HG03108 (cell line): ENCODE results near the gene PLA2G4A.

Experiments
- ATAC-seq: cut with Tn5 transposase; IDR thresholded peaks from one replicate; pipeline ENCODE4 v1.9.1; 2021; ENCODE audit warnings: moderate library complexity; ENCODE audit not compliant: unreplicated experiment

The PLA2G4A gene

DNA sequence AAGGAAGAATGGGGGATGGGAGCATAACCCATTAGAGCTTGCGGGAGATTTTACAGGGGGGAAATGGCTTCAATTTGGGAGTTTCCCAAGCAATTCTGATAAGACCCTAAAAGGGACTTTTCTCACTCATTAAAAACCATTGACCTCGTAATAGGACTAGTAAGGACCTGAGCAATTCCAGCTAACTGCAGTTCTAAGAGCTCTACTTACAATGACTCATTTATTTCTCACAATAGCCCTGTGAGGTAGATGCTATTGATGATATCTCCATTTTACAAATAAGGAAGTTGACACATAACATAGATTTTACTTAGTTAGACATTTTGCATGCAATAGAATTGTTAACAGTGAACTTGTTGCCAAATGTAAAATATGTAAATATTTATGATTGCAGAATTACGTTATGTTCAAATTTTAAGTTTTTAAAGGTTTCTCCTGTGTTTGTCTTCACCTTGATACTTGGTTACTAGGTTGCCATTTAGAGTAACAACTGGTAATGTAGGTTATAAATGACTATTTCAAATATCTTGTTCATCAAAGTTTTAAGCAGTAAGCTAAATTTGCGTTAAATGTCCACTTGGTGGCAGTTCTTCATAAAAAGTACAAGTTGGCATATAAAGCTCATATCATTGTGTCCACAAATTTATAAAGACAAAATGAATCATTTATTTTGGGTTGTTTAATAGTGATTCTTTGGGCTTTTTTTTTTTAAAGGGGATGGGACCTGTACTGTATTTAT is 182.0 kb downstream of the PLA2G4A start:
- ATAC-seq = no peak

DNA sequence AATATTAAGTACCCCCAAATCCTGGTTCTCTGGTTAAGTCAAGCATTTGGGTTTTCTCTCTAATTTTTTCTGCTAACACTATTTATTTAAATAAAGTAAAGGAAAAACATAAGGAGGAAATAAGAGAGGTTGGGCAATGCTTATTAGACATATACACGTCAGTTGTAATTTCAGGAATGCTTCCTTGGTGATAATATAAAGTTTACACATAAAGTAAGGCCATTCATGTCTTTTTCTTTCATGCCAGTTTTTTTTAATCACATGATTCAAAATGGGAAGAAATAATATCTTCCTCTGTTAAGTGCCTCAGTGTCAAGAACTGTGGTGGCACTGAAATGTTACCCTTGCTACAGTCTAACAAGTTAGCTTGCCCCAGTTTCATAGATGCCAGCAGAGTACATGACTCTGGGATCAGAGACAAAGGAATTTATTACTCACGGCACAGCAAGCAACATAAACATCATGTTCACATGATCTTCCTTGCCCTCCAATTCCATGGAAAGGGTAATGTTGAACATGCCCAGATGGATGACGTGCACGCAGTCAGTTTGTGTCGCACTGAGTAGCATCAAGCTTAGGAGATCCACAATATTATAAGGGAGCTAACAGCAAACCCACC is 184.9 kb downstream of the PLA2G4A start:
- no peak for ATAC-seq

DNA sequence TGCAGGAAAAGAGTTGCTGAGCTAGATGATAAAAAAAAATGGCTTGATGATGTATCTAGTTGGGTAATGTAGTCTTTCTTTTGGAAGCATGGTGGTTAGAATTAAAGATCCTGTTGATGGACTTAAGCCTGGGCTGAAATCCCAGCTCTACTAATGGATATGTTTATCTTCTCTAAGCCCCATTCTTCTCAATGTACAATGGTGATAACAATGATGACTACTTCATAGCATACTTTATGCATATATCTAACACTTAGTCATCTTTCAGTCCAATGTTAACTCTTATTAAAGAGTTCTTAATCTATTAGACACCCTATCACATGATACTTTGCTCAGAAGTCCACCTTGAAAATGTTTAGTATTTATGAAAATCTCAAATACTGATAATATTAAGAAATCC is 189.5 kb downstream of the PLA2G4A start:
- no peak for ATAC-seq

DNA sequence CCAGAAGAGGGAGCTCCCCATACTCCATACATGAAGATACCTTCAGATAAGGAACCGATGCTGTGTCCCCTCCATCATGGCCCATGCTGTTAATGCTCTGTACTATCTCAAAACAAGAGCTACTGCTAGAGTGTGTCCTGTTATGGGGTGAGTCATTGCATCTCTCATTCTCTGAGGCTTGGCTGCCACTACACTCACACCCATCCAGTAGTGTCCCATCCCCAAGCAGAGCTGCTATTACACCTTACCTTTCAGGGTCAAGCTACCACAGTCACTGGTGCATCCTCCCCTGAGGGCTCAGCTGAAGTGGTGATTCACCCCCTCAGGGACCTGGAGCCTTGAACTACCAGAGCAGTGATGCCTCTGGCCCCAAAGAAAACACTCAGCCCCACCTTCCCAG is 198.5 kb downstream of the PLA2G4A start:
- ATAC-seq = no peak

DNA sequence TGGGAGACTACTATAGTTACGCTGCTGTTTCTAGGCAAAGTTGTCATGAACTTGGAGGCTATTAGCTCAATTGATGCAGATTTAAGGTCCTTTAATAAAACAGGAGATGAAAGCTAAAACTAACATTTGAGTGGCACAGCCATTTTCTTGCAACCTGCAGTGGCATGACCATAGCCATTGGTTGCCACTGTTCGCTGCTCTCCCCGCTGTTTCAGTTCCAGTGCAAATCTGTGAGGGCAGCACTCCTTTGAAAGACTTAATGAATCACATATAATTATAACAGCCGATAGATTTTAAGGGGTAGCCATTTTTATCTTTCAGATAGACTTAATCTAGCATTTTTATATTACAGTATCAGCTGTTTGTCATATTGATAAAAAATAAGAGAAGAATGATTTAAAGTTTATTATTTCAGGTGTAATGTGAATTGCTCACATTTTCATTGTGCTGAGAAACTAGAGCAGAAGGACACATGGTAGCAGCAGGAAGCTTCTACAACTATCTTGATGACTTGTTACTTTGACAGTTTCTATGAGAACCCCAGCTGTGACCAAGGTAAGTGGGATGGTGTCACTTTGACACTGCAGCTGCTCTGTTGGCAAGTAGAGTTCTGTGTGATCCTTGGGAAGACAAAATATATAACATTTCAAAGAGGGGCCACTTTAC is 203.7 kb downstream of the PLA2G4A start:
- no peak for ATAC-seq

- ATAC-seq = no peak
These were observed 204.4 kb downstream of the PLA2G4A start for GRCh38 chr1:187032982-187033692.

DNA sequence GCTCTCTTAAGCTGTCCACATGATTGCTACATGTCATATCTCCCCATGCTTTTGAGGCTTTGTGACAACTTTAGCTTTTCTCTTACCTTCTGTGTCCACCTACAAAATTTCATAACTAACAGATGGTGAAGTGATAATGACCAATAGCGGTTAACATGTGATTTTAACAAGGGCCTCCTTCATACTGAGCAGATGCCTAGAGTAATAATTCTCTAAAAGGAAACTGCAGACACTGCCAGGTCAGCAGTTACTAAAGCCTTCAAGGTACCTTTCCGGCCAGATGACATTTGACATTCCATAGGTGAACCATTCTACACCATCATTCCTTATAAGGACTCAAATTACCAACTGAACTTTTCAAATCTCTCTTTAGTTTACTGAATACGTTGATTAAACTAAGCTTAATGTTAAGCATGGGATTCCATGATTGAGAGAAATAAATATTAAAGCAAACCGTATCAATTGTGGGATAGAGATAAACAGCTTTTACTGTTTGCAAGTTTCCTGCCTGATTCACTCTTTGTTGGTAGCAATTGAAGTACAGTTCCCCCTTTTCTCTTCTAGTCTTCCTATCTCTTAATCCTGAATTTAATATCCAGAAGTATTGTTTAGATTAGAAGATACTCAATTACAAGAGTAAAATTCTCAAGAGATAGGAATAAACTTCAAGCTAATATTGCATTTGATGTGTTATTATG is 205.1 kb downstream of the PLA2G4A start:
- no peak for ATAC-seq

DNA sequence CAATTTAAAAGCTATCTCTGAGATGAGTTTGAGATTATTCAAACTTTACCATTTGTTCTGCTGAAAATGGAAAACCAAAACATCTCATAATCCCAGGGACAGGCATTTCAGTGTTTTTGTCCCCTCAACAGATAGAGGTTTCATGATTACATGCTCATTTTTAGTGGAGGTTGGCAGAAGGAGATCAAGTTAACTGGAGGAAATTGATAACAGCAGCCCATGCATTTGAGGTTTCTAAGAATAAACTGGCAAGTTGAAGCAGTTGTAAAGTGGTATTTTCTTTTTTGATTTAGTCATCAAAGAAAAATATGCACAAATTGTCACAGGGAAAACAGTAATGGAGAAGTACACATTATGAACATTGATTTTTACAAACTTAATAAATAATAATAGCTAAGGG is 205.8 kb downstream of the PLA2G4A start:
- ATAC-seq = no peak

GRCh38 chr1:187037973-187038553 is 209.3 kb downstream of the PLA2G4A start:
- ATAC-seq = no peak
